ENCODE measurements around the gene RBM44.

RBM44 gene

DNA sequence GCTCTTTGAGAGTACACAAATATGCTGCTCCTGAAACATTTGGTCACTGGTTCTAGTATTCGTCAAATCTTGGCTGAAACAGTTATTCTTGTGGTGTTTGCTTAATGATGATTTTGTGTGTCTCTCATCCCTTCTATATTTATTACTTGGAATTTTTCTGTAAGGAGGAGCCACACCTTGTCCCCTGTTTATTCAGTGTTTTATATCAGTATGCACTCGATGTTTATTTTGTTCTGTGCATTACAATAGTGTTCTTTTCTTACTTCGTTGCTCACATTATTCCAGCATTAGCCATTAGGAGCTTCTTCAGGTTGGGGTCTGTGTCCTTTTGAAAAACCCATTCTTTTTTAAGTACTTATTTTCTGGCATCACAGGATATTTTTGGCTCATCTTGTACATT, 55.7 kb downstream of the RBM44 start:
- no peak for DNase-seq (ENCODE audit: low read depth)
- no peak overlapping the region for H3K4me3 ChIP-seq (ENCODE audit: low read length)
- TF ChIP-seq CTCF (conservative IDR thresholded peaks at IDR 0.05; ENCODE audit: low read length): no peak

DNA sequence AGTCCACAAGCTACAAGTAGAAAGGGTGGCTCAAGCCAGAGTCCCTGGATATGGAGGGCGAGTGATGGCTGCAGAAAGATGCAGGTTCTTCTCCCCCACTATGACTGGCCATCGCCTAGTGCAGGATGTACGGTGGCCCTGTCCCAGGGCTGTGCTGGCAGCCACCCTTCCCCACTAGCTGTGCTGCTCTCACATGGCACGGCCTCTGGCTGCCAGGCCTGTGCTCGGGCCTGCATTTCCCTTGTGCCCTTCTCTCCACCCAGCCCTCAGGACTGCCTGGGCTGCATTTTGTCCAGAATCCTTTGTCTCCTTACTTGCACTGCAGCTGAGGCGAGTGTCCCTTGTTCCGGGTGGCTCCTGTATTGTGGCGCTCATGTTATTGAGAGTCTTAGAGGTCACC, 59.2 kb downstream of the RBM44 start:
- no peak for TF ChIP-seq CTCF (conservative IDR thresholded peaks at IDR 0.05; ENCODE audit: low read length)
- DNase-seq (ENCODE audit: low read depth): no peak

DNA sequence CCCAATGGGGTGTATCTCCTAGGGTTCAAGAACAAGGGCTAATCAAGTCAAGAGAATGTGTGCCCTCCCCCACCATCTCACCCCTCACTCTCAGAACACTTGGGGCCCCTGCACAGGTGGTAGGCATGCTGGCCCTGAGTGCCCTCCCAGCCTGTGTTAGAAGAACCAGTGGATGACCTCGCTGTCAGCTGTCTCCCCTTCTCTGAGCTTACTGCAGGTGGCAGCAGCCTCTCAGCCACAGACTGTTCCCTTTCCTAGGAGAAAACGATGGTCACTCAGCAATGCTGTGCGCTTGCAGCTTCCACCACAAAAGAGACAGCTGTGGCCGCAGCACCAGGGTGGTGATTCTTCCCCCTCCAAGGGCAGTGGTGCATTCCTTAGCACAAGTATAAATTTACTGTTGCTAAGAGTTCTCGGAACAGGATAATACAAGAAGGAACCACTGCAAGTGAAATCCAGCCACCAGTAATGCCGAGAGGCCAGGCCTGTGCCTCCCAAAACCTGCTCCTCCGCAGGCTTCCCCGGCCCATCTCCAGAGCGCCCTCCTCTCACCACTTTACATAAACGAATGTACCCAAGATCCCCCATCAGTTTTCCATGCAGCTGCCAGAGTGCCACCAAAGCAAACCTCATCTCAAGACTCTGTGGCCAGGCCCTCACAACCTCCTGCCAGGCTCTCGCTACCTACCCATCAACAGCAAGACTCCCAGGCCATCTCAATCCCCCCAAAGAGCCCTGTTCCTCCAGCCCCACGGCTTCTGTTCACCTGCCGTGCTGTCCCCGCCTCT, 59.9 kb downstream of the RBM44 start:
- peak; percentile 89 for DNase-seq (ENCODE audit: low read depth)
- H3K4me3 ChIP-seq (ENCODE audit: low read length): no peak overlapping the region
- TF ChIP-seq CTCF (conservative IDR thresholded peaks at IDR 0.05; ENCODE audit: low read length): peak; percentile 97

More for the DNA sequence above, 59.2 kb downstream of the RBM44 start:
- no peak overlapping the region for H3K4me3 ChIP-seq (ENCODE audit: low read length)

- TF ChIP-seq CTCF (conservative IDR thresholded peaks at IDR 0.05; ENCODE audit: low read length): no peak
- H3K4me3 ChIP-seq (ENCODE audit: low read length): no peak overlapping the region; the same call in 1 of the 2 replicates
- DNase-seq (ENCODE audit: low read depth): no peak
These were observed 60.5 kb downstream of the RBM44 start for GRCh38 chr2:237859082-237859433.

DNA sequence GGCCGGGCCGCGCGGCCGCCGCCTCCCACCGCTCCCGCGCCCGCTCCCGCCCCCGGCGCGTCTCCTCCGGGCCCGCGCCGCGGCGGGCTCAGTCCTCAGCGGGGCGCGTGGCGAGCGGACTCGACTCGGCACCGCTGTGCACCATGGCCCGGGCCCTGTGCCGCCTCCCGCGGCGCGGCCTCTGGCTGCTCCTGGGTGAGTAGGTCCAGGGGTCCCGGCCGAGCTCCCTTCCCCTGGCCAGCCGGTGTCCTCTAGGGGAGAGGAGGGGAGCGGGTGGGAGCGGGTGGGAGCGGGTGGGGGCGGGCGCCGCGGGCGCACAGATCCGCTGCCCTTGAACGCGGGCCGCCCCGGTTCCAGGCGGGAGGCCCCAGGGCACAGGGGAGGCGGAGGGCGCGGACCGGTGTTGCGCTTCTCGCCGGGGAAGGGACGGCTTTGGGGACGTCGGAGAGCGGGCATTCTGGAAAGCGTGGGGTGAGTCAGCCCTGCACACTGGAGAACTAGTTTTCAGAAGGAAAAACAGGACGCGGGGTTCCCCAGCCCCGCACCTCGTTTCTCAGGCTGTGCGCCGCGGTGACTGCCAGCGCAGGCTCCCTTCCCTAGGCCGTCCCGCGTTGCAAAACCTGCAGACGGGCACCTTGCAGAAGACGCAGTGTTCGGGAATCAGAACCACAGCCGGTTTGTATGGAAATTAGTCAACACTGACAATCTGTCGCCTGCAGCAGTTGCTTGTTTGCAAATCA, 61.1 kb downstream of the RBM44 start, which contains the start of gene RAMP1:
Gene RAMP1 (plus strand): TSS at position 91 of the 740 bp plus-strand sequence. CDS start 53 bp downstream, at position 144.
- DNase-seq (ENCODE audit: low read depth): peak; percentile 5
- no peak for TF ChIP-seq CTCF (conservative IDR thresholded peaks at IDR 0.05; ENCODE audit: low read length)
- peak within 1 kb of the TSS; percentile 30 for H3K4me3 ChIP-seq (ENCODE audit: low read length)

- no peak for TF ChIP-seq CTCF (conservative IDR thresholded peaks at IDR 0.05; ENCODE audit: low read length)
- H3K4me3 ChIP-seq (ENCODE audit: low read length): no peak overlapping the region; the same call in 1 of the 2 replicates
- DNase-seq (ENCODE audit: low read depth): no peak
These were observed 61.8 kb downstream of the RBM44 start for GRCh38 chr2:237860273-237860935.
